ENCODE measurements around the gene VAT1L.

Gene VAT1L

GRCh38 chr16:77995843-77996455 is 207.6 kb downstream of the VAT1L start:
- no peak for DNase-seq (ENCODE audit: low spot score)

GRCh38 chr16:77998350-77999023 is 210.1 kb downstream of the VAT1L start:
- DNase-seq (ENCODE audit: low spot score): no peak

- no peak for DNase-seq (ENCODE audit: low spot score)
Observed at GRCh38 chr16:78001451-78002025, 213.2 kb downstream of the VAT1L start.

- DNase-seq (ENCODE audit: low spot score): peak; percentile 88
Observed at GRCh38 chr16:78002915-78003538, 214.7 kb downstream of the VAT1L start.

- DNase-seq (ENCODE audit: low spot score): no peak
Observed at GRCh38 chr16:78004517-78004916, 216.2 kb downstream of the VAT1L start.

- DNase-seq (ENCODE audit: low spot score): no peak
Observed at GRCh38 chr16:78005881-78006280, 217.5 kb downstream of the VAT1L start.

GRCh38 chr16:78007121-78007520 is 218.8 kb downstream of the VAT1L start:
- no peak for DNase-seq (ENCODE audit: low spot score)

GRCh38 chr16:78022347-78023060 is 234.1 kb downstream of the VAT1L start, which contains the start of gene CLEC3A:
TSS of gene CLEC3A (plus strand) at chr16:78022548. CDS start at chr16:78022627, 79 bp downstream.
- no peak for DNase-seq (ENCODE audit: low spot score)

GRCh38 chr16:78024159-78024558 is 235.8 kb downstream of the VAT1L start:
- DNase-seq (ENCODE audit: low spot score): no peak

GRCh38 chr16:78025631-78026030 is 237.3 kb downstream of the VAT1L start:
- DNase-seq (ENCODE audit: low spot score): no peak

- no peak for DNase-seq (ENCODE audit: low spot score)
Observed at GRCh38 chr16:78028018-78028417, 239.7 kb downstream of the VAT1L start.

All from kidney capillary endothelial cell (primary cell).